Activated CD8-positive, alpha-beta memory T cell treated with anti-CD3 and anti-CD28 coated beads, Interleukin-2, amount 10 ng/mL, durations not matched to agents 7 days and 5 days (primary cell): ENCODE measurements around the gene SCD5. TPM values are rescaled to one million over a fixed set of nuclear protein-coding genes. Genes with fewer than 3 reads are reported as not detected.

Source experiments
- ATAC-seq: fragments of 150-1000 bp; cut with Tn5 transposase; one replicate; pipeline ENCODE4 v1.10.0; 2021; ENCODE audit warnings: moderate library complexity
- CTCF ChIA-PET: fragments of 350-600 bp; sonication (Branson Sonifier 250); formaldehyde crosslinking; loops from one replicate; lab custom pipeline; 2021; ENCODE audit warnings: antibody characterized with exemption; lab: Charles Lee
- DNase-seq: peaks from one replicate; pipeline ENCODE4 v3.0.0-alpha.2; 2020
- H3K27ac Mint-ChIP-seq: one replicate; pipeline ENCODE4 v1.8.0; 2021; ENCODE audit warnings: mild to moderate bottlenecking, mixed read lengths
- H3K27me3 Mint-ChIP-seq: one replicate; pipeline ENCODE4 v1.8.0; 2021; ENCODE audit warnings: mixed read lengths
- H3K36me3 Mint-ChIP-seq: one replicate; pipeline ENCODE4 v1.8.0; 2021; ENCODE audit warnings: mild to moderate bottlenecking, mixed read lengths
- H3K4me1 Mint-ChIP-seq: one replicate; pipeline ENCODE4 v1.8.0; 2021; ENCODE audit warnings: mixed read lengths
- H3K4me3 Mint-ChIP-seq: one replicate; pipeline ENCODE4 v1.8.0; 2021; ENCODE audit warnings: mild to moderate bottlenecking, moderate library complexity, mixed read lengths
- H3K9me3 Mint-ChIP-seq: one replicate; pipeline ENCODE4 v1.8.0; 2022; ENCODE audit warnings: low read depth, mixed read lengths
- total RNA-seq, 2 experiments: library from RNA; stranded (reverse); gene quantifications; one replicate each; pipeline ENCODE4 v1.2.3, GENCODE V29; 2021

The SCD5 gene
- total RNA-seq, 2 experiments from 2014 or later, result 6.4 to 8.2 TPM

- Mint-ChIP-seq H3K36me3 (no peaks in the 10 kb centered on the region), H3K9me3 (no peaks in the 10 kb centered on the region), H3K4me1 (no peaks in the 10 kb centered on the region), H3K27ac (no peak overlapping the region), H3K4me3 (no peak overlapping the region), H3K27me3 (peaks cover 5% of the 10 kb centered on the region)
- CTCF ChIA-PET, result interaction anchor here (1.4 kb wide), 1 partner anchor 26 kb away, joined by 4 read pairs; no protein-coding TSS in a partner anchor
- ATAC-seq, result no peak
- no peak for DNase-seq
Observed at GRCh38 chr4:82747686-82748575, 50.7 kb downstream of the SCD5 start.

DNA sequence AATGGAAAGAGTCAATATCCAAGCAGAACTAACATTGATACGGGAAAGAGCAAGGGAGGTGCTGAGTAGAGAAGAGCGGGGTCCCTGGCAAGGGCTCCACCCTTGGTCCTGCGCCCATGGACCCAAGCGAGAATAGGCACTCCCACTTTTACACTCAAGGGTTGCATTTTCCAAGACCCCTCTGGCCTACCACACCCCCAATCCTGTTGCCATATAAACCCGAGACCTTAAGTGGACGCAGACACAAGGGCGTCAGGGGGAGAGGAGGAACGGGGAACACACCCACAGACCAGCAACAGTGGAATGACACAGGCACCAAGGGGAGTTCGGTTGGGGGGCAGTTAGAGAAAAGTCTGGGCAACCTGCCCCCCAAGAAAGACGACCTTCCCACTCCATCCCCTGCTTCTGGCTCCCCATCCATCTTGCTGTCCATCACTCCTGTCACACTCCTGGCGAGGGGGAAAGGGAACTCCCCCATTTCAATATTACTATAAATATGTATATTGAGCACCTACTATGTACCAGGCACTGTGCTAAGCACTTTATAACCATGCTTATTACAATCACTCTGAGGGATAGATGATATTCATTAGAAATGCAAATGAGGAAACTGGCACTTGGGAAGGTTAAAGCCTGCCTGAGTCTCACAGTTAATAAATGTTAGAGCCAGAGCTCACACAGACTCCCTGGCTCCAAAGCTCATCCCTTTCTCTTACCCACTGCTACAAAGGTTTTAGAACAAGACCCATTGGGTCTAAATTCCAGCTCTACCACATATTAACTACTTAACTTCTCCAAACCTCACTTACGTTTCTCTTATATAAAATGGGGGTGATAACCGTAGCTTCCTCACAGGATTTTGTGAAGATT is 51.7 kb downstream of the SCD5 start:
- CTCF ChIA-PET, result no interaction called here

DNA sequence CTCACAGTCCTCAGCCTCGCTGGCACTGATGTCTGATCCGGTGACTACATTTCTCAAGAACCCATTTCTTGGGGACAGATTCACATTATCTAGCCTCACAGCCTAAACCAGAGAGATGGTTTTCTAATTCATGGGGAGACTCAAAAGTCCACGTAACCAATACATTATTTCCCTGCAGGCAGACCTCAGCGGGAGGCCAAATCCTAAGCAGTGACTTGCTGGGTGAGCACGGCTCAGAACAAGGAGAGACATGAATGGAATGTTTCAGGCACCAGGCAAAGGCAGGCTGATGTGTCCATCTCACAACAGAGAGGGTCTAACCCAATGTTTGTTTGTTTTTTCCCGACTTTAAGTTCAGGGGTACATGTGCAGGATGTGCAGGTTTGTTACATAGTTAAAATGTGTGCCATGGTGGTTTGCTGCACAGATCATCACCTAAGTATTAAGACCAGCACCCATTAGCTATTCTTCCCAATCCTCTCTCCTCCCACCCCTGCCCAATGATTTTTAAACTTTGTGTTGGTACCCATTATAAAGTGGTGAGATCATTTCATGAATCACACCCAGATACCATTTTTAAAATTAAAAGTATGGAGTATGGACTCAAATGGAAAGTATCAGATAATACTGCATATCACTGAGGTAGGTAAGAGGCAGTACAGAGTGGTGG is 53.3 kb downstream of the SCD5 start:
- Mint-ChIP-seq H3K4me3 (no peak overlapping the region), H3K4me1 (no peaks in the 10 kb centered on the region), H3K9me3 (no peaks in the 10 kb centered on the region), H3K27ac (no peak overlapping the region), H3K27me3 (peaks cover 5% of the 10 kb centered on the region), H3K36me3 (no peaks in the 10 kb centered on the region)
- DNase-seq (no peak), ATAC-seq (no peak)
- CTCF ChIA-PET, result no interaction called here

More for the DNA sequence above, 51.7 kb downstream of the SCD5 start:
- Mint-ChIP-seq H3K27me3 (peaks cover 5% of the 10 kb centered on the region), H3K4me3 (no peak overlapping the region), H3K9me3 (no peaks in the 10 kb centered on the region), H3K4me1 (no peaks in the 10 kb centered on the region), H3K27ac (no peak overlapping the region), H3K36me3 (no peaks in the 10 kb centered on the region)
- ATAC-seq, result no peak
- DNase-seq, result no peak

DNA sequence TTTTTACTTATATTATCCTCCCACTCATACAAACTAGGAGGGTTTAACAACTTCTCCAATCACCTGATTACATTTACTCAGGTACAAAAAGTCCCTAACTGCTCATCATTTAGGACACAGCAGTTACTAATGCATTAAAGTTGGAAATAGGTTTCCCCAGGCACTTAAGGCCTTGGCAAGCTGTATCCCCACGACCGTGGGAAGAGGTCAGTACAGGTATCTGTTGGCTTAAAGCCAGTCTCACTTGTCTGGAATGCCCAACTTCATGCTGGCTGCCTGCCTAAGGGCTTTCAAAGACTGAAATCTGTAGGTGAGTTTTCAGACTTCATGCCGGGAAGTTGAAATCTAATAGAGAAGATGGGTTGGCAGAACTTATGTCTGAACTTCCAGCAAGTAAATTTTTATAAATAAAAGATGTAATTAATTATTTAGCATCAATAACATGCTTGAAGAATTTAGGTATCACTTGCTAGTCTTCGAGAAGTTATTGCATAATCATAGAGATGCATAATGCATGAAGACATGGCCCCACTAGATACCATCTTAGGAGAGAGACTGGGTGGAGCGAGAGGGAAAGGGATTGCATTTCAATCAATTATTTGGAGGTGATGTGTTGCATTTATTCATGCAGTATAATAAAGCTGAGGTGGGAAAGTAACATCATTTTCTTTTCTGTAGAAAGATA is 54.2 kb downstream of the SCD5 start:
- Mint-ChIP-seq H3K27ac (no peak overlapping the region), H3K4me3 (no peak overlapping the region), H3K36me3 (no peaks in the 10 kb centered on the region), H3K27me3 (peaks cover 5% of the 10 kb centered on the region), H3K9me3 (no peaks in the 10 kb centered on the region), H3K4me1 (no peaks in the 10 kb centered on the region)
- DNase-seq (no peak), ATAC-seq (no peak)
- CTCF ChIA-PET, result no interaction called here

- CTCF ChIA-PET, result interaction anchor here (1.6 to 2.3 kb wide), 2 partner anchors 276 to 280 kb away, joined by 3 to 6 read pairs; no protein-coding TSS in a partner anchor
Observed at GRCh38 chr4:82741188-82741587, 57.4 kb downstream of the SCD5 start.

GRCh38 chr4:82739287-82740190 is 59.1 kb downstream of the SCD5 start:
- no peaks in the 10 kb centered on the region for H3K27me3 Mint-ChIP-seq
- peak; percentile 75 for DNase-seq
- CTCF ChIA-PET, result interaction anchor here (0.6 to 2.3 kb wide), 18 partner anchors 9 to 349 kb away, joined by 3 to 6 read pairs (median 3); no protein-coding TSS in a partner anchor
- no peaks in the 10 kb centered on the region for H3K4me1 Mint-ChIP-seq
- ATAC-seq, result peak; percentile 98
- H3K4me3 Mint-ChIP-seq, result no peak overlapping the region
- no peak overlapping the region for H3K27ac Mint-ChIP-seq
- no peaks in the 10 kb centered on the region for H3K9me3 Mint-ChIP-seq
- no peaks in the 10 kb centered on the region for H3K36me3 Mint-ChIP-seq

More at GRCh38 chr4:82741188-82741587, 57.4 kb downstream of the SCD5 start:
- Mint-ChIP-seq H3K27me3 (peaks cover 3% of the 10 kb centered on the region), H3K27ac (no peak overlapping the region), H3K4me3 (no peak overlapping the region), H3K9me3 (no peaks in the 10 kb centered on the region), H3K4me1 (no peaks in the 10 kb centered on the region), H3K36me3 (no peaks in the 10 kb centered on the region)
- DNase-seq (no peak), ATAC-seq (no peak)

GRCh38 chr4:82737354-82737753 is 61.2 kb downstream of the SCD5 start:
- Mint-ChIP-seq H3K9me3 (no peaks in the 10 kb centered on the region), H3K4me3 (no peak overlapping the region), H3K4me1 (no peaks in the 10 kb centered on the region), H3K27ac (no peak overlapping the region), H3K27me3 (no peaks in the 10 kb centered on the region), H3K36me3 (no peaks in the 10 kb centered on the region)
- DNase-seq, result no peak
- no peak for ATAC-seq
- CTCF ChIA-PET, result no interaction called here

DNA sequence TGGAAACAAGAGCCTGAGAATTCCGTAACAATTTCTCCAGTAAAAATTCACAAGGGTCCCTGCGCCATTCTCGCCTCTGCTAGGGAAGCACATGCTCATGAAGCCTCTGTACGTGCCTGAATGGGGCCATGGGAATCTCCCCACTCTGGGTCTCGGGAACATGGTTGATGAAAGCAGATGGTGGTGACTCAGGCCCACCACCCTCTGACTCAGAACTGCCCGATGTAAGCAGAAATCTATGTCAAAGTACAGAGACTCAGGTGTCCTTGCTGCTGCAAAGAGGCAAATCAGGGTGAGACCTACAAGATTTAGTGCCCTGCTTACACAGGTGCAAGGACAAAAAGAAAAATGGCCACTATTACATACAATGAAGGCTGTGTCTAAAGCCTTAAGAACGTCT is 65.0 kb downstream of the SCD5 start:
- H3K27ac Mint-ChIP-seq, result no peak overlapping the region
- no peak for ATAC-seq
- no peaks in the 10 kb centered on the region for H3K4me1 Mint-ChIP-seq
- CTCF ChIA-PET, result no interaction called here
- H3K4me3 Mint-ChIP-seq, result no peak overlapping the region
- no peaks in the 10 kb centered on the region for H3K36me3 Mint-ChIP-seq
- H3K9me3 Mint-ChIP-seq, result no peaks in the 10 kb centered on the region
- no peaks in the 10 kb centered on the region for H3K27me3 Mint-ChIP-seq
- no peak for DNase-seq

GRCh38 chr4:82728301-82728700 is 70.3 kb downstream of the SCD5 start:
- H3K27ac Mint-ChIP-seq, result no peak overlapping the region
- H3K9me3 Mint-ChIP-seq, result no peaks in the 10 kb centered on the region
- DNase-seq, result no peak
- ATAC-seq, result no peak
- no peaks in the 10 kb centered on the region for H3K36me3 Mint-ChIP-seq
- H3K27me3 Mint-ChIP-seq, result no peaks in the 10 kb centered on the region
- CTCF ChIA-PET, result no interaction called here
- no peak overlapping the region for H3K4me3 Mint-ChIP-seq
- H3K4me1 Mint-ChIP-seq, result no peaks in the 10 kb centered on the region

DNA sequence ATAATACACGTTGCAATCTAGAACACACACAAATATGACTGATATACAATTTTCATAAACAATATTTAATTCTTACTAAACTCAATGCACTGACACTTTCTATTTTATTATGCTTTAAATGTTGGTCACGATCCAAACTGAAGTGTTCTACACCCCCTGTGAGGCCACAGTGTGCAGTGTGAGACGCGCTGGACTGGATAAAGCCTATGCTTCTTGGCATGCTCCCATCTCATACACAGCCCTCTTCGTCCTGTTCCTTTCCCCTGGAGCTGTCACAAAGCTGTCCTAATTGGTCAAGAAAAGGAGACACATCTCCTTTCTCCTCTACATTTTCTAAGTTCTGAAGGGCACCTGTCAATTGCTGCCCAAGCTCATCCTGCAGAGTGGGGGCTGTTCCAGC is 72.0 kb downstream of the SCD5 start:
- DNase-seq, result no peak
- H3K9me3 Mint-ChIP-seq, result no peaks in the 10 kb centered on the region
- CTCF ChIA-PET, result interaction anchor here (0.9 to 1.5 kb wide), 2 partner anchors 8 to 12 kb away, joined by 3 read pairs; no protein-coding TSS in a partner anchor
- no peak for ATAC-seq
- H3K36me3 Mint-ChIP-seq, result no peaks in the 10 kb centered on the region
- H3K27ac Mint-ChIP-seq, result no peak overlapping the region
- peaks cover 2% of the 10 kb centered on the region for H3K4me1 Mint-ChIP-seq
- H3K4me3 Mint-ChIP-seq, result no peak overlapping the region
- no peaks in the 10 kb centered on the region for H3K27me3 Mint-ChIP-seq

- Mint-ChIP-seq H3K27ac (no peak overlapping the region), H3K9me3 (no peaks in the 10 kb centered on the region), H3K4me3 (no peak overlapping the region), H3K4me1 (peaks cover 2% of the 10 kb centered on the region), H3K27me3 (no peaks in the 10 kb centered on the region), H3K36me3 (no peaks in the 10 kb centered on the region)
- ATAC-seq (peak; percentile 61), DNase-seq (peak; percentile 59)
- CTCF ChIA-PET, result interaction anchor here (0.6 to 1.2 kb wide), 5 partner anchors 17 to 455 kb away, joined by 3 to 4 read pairs (median 3); no protein-coding TSS in a partner anchor
Observed at GRCh38 chr4:82721819-82722423, 76.7 kb downstream of the SCD5 start.
